ENCODE results near the gene PSMA4.

DNA sequence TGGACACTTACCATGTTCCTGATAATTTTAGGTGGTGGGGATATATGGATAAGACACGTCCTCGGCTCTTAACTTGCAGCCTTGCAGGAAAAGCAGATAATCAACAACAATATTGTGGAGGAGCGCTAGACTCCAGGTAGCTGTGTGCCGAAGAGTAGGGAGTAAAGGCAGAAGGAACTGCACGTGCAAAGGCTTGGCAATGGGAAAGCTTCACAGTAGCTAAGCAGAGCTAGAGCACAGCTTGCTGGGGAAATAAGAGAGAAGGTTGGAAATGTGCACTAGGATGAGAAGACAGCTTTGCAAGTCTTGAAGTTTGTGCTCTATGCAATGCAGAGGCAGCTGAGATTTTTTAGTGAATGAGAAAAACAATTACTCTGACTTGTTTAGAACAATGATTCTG lies 12.4 kb downstream of the PSMA4 start:
- TF ChIP-seq, protein P1, sequence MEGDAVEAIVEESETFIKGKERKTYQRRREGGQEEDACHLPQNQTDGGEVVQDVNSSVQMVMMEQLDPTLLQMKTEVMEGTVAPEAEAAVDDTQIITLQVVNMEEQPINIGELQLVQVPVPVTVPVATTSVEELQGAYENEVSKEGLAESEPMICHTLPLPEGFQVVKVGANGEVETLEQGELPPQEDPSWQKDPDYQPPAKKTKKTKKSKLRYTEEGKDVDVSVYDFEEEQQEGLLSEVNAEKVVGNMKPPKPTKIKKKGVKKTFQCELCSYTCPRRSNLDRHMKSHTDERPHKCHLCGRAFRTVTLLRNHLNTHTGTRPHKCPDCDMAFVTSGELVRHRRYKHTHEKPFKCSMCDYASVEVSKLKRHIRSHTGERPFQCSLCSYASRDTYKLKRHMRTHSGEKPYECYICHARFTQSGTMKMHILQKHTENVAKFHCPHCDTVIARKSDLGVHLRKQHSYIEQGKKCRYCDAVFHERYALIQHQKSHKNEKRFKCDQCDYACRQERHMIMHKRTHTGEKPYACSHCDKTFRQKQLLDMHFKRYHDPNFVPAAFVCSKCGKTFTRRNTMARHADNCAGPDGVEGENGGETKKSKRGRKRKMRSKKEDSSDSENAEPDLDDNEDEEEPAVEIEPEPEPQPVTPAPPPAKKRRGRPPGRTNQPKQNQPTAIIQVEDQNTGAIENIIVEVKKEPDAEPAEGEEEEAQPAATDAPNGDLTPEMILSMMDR (IDR thresholded peaks at IDR 0.05) = no peak
- TF ChIP-seq POLR2A (IDR thresholded peaks at IDR 0.05) (no peak), POLR2AphosphoS5 (IDR thresholded peaks at IDR 0.05) (no peak), EP300 (IDR thresholded peaks at IDR 0.05) (no peak)
